Stomach (tissue), 4 donors: ENCODE results near the gene MSI2.

Experiments
- CTCF ChIP-seq, 7 experiments: fragments of 450-650 bp in 4 of 7; fragments of 200-600 bp in 3 of 7; sonication (generic) in 3 of 7; IDR thresholded peaks; one replicate each; pipeline ENCODE4 v1.5.1; 2016 to 2019; ENCODE audit warnings: antibody characterized with exemption in 7 of 7, control low read depth in 2 of 7, mild to moderate bottlenecking in 1 of 7
- EP300 ChIP-seq: sonication (generic); formaldehyde crosslinking; IDR thresholded peaks from one replicate; pipeline ENCODE4 v1.6.1; 2017; ENCODE audit warnings: antibody characterized with exemption
- POLR2A ChIP-seq, 4 donors: fragments of 450-650 bp; IDR thresholded peaks; one replicate each; pipeline ENCODE4 v1.6.1; 2016; ENCODE audit warnings: antibody characterized with exemption in 4 of 4, control low read depth in 2 of 4, mild to moderate bottlenecking in 1 of 4, moderate library complexity in 1 of 4
- POLR2AphosphoS5 ChIP-seq, 3 donors: sonication (generic); formaldehyde crosslinking; IDR thresholded peaks; one replicate each; pipeline ENCODE4 v1.6.1; 2016; ENCODE audit warnings: antibody characterized with exemption in 3 of 3

GRCh38 chr17:57675427-57676387 lies 419.4 kb downstream of the MSI2 start:
- TF ChIP-seq CTCF (IDR thresholded peaks at IDR 0.05) (no peak), POLR2A (IDR thresholded peaks at IDR 0.05) (no peak), EP300 (no peak), POLR2AphosphoS5 (IDR thresholded peaks at IDR 0.05) (no peak)
